ENCODE results near the gene DNAJA3.
"Not testable (repeated sequence)": the region's sequence is repeated elsewhere in the genome, so short reads cannot be mapped to it uniquely, and the experiment has no call there.

The DNAJA3 gene

DNA sequence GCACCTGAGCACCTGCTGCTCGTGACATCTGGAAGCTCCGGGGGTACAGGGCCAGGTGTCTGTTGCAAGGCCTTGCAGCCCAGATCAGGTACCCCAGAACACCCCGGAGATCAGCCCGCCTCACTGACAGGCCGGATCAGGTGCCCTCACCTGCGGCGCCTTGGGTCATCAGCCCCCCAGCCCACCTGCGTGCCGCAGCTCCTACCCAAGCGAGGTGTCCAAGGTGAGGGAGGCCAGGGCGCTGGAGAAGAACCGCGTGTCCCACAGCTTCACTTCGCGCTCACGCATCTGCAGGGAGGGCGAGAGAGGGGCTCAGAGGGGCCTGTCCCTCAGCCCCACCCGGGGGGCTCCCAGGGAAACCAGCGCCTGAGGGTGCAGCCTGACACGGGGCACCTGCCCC, 37.9 kb upstream of the DNAJA3 start:
- DNase-seq, result no peak

GRCh38 chr16:4388271-4389021, 37.2 kb upstream of the DNAJA3 start:
- DNase-seq, result no peak

DNA sequence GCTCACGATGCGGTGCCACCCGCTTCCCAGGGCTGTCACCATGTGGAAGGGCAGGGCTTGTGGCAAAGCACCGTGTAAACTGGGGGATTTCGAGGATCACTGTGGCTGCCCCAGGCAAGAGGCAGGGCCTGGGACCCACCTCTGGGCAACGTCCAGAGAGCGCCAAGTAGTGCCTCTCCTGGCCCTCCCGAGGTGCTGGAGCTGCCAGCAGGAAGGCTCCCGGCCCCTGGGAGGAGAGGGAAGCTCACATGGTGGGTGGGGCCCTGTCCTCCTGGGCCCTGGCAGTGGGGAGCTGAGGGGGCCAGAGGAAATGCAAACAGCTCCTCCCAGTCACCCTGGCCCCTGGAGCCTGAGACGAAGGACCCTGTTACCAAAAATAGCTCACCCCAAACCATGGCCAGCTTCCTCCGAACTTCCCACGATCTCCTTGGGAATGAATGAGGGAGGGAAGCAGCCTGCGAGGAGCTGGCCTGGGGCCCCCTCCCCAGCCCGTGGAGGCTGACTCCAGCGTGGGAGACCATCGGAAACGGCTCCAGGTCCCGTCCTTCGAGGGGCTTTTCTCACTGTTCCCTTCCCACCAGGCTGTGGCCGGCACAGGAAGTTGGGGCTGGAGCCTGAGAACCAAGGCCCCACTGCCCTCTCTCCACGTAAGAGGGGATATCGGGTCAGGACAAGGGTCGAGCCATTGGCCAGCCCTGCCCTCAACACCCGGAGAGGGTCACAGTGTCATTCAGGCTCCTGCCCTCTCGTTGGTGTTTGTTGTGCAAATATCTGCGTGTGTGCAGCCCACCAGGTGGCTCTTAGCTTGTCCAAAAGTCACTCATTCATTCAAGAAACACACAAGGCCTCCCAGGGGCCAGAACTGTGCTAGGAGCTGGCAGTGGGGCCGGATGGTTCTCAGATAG, 36.4 kb upstream of the DNAJA3 start:
- no peak for DNase-seq

GRCh38 chr16:4390266-4391260, 35.1 kb upstream of the DNAJA3 start:
- no peak for DNase-seq

GRCh38 chr16:4391631-4392381, 33.9 kb upstream of the DNAJA3 start:
- no peak for DNase-seq

DNA sequence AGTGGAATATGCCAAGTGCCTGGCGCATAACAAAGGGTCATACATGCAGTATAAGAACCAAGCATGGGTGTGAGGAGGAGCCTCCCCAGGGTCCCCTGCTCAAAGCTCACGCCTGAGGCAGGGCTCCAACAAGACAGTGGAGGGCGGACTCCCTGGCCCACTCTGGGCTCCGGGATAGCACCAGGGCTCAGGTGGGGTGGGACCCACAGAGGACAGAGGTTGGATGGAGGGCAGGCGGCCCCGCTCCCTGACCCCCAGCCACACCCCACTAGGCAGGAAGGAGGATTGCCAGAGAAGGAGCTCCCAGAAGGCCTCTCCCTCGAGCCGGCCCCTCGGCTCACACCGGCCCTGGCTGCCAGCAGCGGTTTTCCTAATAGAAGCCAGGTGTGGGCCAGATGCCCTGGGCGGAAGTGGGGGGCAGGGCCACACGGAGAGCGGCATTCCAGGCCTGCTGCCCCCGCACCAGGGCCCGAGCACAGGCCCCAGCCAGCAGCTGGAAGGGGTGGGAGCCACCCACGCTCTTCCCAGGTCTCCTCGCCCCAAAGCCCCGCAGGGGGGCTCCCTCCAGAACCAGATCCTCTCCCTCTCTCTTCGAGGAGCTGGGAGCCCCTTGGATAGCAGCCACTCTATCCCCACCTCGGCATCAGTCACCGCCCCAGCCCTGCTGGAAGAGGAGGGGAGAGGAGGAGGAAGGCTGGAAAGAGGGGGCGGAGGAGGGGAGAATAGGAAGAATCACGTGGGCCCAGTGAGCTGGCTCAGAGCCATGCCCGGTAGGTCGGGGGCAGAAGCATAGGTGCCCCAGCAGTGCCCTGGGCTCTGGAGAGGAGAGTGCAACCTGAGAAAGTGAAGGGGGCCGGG, 33.1 kb upstream of the DNAJA3 start:
- DNase-seq, result no peak

GRCh38 chr16:4393240-4393600, 32.4 kb upstream of the DNAJA3 start:
- no peak for DNase-seq

GRCh38 chr16:4393850-4394249, 31.8 kb upstream of the DNAJA3 start:
- not testable (repeated sequence) for DNase-seq

- DNase-seq, result no peak
Measured at GRCh38 chr16:4395055-4395726, 30.5 kb upstream of the DNAJA3 start.

GRCh38 chr16:4399001-4399730, 26.5 kb upstream of the DNAJA3 start:
- DNase-seq, result no peak

DNA sequence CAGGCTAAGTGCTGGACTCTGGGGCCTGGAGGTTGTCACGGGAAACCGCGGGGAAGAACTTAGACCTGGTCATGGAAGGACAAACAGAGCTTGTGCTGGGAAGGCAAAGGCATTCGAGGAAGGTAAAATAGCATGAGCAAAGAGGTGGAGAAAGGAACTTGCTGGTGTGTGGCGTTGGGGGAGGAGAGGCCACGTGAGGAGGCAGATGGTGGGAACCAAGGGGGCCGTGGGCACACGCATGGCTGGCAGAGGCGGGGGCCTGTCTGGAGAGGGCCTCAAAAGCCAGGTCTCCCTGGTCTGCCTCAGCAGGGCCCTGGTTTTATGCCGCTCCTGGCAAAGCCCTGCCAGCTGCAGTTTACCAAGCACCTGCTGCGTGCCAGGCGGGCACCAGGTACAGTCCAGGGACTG, 24.6 kb upstream of the DNAJA3 start:
- peak in 1 of 14 donors; percentile 33 for DNase-seq

DNA sequence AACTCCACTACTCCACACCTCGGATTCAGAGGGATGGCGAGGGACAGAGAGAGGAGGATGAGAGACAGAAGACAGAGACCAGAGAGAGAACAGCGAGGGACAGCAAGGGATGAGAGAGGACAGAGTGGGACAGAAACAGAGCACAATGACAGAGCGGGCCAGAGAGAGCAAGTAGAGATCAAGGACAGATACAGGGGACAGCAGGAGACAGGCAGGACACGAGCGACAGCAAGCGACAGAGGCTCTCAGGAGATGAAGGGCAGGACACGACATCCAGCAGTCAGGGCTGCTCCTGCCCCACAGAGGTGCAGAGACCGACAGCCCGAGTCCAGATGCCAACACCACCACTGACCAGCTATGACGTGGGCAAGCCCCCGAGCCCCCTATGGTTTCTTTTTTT, 24.2 kb upstream of the DNAJA3 start:
- DNase-seq, result no peak

DNA sequence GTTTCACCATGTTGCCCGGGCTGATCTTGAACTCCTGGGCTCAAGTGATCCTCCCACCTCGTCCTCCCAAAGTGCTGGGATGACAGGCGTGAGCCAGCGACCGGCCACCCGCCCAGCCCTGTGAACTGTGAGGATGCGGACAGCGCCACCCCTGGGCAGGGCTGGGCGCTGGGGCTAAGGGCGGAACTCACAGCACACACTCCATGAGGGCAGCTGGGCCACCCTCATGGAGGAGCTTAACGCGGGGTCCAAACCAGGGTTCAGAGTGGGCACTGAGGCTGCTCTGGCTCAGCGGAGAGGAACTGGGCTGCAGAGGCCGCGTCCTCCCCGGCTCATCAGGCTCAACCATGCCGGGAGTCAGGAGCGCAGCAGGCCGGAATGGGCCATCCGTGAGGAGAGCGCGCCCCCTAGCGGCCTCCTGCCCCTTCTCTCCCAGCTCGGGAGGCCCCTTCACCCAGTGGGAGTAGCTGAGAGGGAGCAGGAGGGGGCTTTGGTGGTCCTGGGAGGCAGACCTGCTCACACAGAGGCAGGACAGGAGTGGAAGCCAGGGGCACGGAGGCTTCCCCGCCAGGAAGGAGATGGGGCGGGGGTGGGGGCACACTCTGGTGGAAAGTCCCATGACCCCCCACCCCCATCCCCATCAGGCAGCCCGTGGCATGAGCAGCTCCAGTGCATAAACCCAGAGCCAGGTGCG, 23.1 kb upstream of the DNAJA3 start:
- peak in 13 of 14 donors; percentile 19 to 82 (median 51) for DNase-seq

GRCh38 chr16:4403133-4403949, 22.3 kb upstream of the DNAJA3 start:
- DNase-seq, result no peak

- peak in 2 of 14 donors; percentile 4 to 24 for DNase-seq
Measured at GRCh38 chr16:4404247-4404966, 21.3 kb upstream of the DNAJA3 start.

DNA sequence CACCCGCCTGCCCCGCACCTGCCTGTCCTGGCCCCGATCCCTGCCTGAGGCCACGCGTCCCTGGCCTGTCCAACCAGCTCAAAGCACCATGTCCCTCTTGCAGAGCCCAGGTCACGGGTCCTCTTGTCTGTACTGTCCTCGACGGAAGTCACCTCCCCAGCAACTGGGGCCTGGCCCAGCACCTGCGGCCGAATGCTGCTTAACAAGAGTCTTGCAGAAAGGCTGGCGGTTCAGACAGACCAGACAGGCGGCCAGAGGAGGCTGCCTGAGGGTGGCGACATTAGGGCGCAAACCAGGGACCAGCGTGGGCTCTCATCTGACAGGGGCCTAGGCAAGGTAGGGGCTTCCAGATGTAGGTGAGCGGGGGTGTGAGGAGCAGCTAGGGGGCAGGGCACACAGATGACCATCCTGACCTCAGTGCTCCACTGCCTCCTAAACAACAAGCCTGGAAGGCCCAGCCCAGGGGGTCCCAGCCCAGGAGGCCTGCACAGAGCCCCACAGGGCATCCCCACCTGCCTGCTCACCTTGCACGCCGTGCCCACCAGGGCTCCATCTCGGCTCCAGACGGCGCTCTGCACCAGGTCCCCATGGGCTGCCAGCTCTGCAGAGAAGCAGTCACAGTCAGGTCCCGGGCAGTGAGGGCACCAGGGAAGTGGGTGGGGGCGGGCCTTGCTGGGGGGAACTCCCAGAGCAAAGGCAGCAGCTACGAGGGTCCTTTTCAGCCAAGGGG, 20.5 kb upstream of the DNAJA3 start:
- DNase-seq, result no peak
